MG63 (cell line): ENCODE data around the gene HEATR5A. TPM values are rescaled to one million over a fixed set of nuclear protein-coding genes. Genes with fewer than 3 reads are reported as not detected.
"Not testable (repeated sequence)": the region's sequence is repeated elsewhere in the genome, so short reads cannot be mapped to it uniquely, and the experiment has no call there.

Experiments used
- DNase-seq: peaks from one replicate; pipeline ENCODE4 v3.0.0-alpha.2; 2020
- H3K27me3 ChIP-seq: fragments of 250-450 bp; sonication (Bioruptor Pico); 2 replicates; pipeline ENCODE4 v1.5.1; 2020; ENCODE audit warnings: mild to moderate bottlenecking, moderate library complexity
- H3K36me3 ChIP-seq: fragments of 250-450 bp; sonication (Bioruptor Pico); 2 replicates; pipeline ENCODE4 v1.5.1; 2020; ENCODE audit warnings: mild to moderate bottlenecking, moderate library complexity
- H3K4me3 ChIP-seq: fragments of 250-450 bp; sonication (Bioruptor Pico); 2 replicates; pipeline ENCODE4 v1.5.1; 2020; ENCODE audit warnings: mild to moderate bottlenecking, moderate library complexity
- H3K9me3 ChIP-seq: fragments of 250-450 bp; sonication (Bioruptor Pico); 2 replicates; pipeline ENCODE4 v1.5.1; 2020; ENCODE audit warnings: mild to moderate bottlenecking, moderate library complexity
- total RNA-seq: library from RNA; depleted of rRNA; stranded (reverse); fragments of >200 nt; shearing (Covaris generic); gene quantifications from 2 replicates; pipeline ENCODE4 v1.2.3, GENCODE V29; 2014; ENCODE audit warnings: low replicate concordance

Gene HEATR5A
- total RNA-seq, 1 experiment from 2014 or later, result 10.8 TPM

DNA sequence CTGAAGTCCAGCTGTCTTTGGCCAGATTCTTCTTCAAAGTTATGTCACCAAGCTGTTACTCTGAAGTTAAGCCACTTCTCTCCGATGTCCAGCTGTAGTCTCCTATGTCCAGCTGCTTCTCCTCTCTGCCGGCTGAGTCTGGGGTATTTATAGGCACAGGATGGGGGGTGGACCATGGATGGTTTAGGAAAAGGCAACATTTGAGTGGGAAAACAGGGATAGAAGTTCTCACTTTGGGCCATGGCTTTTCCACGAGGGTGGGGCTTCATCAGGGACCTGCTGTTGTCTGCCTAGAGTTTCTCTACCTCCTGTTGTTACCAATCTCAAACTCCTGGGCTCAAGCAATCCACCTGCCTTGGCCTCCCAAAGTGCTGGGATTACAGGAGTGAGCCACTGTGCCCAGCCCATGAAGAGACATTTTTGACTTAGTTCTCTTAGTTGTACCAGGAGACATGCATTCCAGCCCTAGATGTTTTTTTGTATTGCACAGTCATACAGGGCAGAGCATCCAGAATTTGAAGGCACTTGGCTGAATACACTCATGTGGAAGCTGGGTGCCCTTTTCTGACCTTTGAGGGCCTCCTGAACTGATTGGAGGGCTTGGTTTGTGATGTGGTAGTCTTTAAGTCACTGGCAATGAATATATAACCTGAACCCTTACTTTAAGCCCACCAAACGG lies 132.9 kb downstream of the HEATR5A start:
- Histone ChIP-seq H3K27me3 (no peaks in the 10 kb centered on the region), H3K36me3 (no peaks in the 10 kb centered on the region), H3K9me3 (no peaks in the 10 kb centered on the region), H3K4me3 (no peak overlapping the region)
- DNase-seq, result no peak

DNA sequence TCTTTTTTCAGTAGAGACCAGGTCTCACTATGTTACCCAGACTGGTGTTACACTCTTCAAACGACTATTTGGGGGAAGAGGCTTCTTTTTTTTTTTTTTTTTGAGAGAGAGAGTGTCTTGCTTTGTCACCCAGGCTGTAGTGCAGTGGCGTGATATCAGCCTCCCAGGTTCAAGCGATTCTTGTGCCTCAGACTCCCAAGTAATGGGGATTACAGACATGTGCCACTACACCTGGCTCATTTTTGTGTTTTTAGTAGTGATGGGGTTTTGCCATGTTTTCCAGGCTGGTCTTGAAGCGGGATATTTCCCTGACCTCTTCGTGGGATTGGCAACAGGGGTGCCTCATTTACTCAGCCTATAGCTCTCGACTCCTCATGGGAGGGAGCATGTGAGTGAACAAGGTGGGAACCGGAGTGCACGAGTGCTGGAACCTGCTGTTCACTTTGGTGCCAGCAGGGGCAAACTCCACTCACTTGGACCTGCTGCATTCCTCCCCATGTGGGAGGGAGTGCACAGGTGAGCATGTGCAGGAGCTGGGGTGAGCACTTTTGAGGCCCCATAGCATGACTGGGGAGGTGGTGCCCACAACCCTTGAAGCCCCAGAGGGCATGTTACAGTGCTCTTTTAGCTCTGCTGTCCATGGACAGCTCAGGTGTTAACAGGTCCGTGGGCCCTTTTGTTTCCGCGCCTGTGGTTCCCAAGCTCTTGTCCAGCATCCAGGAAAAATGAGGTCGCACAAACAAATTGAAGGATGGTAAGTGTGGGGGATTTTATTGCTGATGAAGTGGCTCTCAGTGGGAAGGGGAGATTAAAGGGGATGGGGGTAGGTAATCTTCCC lies 133.7 kb downstream of the HEATR5A start:
- no peak overlapping the region for H3K4me3 ChIP-seq
- H3K27me3 ChIP-seq, result no peaks in the 10 kb centered on the region
- H3K36me3 ChIP-seq, result no peaks in the 10 kb centered on the region
- no peaks in the 10 kb centered on the region for H3K9me3 ChIP-seq
- no peak for DNase-seq

DNA sequence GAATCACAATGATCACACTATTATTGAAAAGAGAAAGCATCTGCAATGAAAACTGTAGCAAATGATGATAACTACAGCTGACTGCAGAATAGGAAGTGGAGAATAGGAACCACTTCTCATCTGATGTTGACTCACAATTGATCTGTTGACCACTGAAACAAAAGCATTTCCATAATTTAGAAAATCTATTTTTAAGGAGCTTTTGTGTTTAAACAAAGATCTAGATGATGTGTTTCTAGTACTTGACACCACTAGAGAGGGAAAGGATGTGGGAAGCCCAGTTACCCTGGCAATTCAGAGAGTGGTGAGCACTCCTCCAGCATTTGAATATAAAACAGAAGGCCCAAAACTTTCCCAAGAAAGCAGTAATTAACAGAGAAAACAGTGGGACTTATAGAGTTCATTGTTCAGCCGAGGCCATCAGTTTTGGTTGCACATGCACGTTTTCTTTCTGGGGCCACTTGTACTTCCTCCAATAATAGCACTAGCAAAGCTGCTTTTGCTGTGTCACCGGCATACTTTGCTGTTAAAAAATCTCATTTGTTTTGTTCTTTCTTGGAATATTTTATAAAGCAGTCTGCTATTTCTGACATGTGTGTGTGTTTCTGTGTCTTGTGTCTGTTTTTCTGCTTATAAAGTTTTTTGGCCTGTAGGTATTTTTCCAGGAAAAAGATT lies 136.6 kb downstream of the HEATR5A start:
- no peak overlapping the region for H3K4me3 ChIP-seq
- no peaks in the 10 kb centered on the region for H3K36me3 ChIP-seq
- no peaks in the 10 kb centered on the region for H3K27me3 ChIP-seq
- no peaks in the 10 kb centered on the region for H3K9me3 ChIP-seq
- no peak for DNase-seq

DNA sequence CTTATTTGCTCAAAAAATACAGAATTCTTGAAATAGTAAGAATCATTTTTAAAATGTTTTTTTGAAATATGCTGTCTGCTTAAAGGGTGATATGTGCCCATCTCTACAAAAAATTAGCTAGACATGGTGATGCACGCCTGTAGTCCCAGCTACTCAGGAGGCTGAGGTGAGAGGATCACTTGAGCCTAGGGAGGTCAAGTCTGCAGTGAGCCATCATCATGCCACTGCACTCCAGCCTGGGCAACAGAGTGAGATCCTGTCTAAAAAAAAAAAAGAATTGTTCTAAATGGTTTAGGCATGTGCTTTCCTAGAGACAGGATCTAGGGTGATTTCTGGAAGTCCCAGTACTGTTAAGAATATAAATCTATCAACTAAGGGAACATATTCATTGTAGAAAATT lies 137.2 kb downstream of the HEATR5A start:
- DNase-seq, result no peak
- Histone ChIP-seq H3K4me3 (no peak overlapping the region), H3K9me3 (no peaks in the 10 kb centered on the region), H3K36me3 (no peaks in the 10 kb centered on the region), H3K27me3 (no peaks in the 10 kb centered on the region)

DNA sequence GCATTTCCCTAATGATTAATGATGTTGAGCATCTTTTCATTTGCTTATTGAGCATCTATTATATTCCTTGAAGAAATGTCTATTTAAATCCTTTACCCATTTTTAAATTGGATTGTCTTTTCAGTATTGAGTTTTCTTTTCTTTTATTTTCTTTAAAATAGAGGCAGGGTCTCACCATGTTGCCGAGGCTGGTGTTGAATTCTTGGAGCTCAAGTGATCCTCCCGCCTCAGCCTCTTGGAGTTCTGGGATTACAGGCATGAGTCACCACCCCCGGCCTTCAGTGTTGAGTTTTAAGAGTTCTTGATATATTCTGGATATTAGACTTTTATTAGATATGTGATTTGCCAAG lies 139.5 kb downstream of the HEATR5A start:
- H3K36me3 ChIP-seq, result no peaks in the 10 kb centered on the region
- H3K27me3 ChIP-seq, result no peaks in the 10 kb centered on the region

DNA sequence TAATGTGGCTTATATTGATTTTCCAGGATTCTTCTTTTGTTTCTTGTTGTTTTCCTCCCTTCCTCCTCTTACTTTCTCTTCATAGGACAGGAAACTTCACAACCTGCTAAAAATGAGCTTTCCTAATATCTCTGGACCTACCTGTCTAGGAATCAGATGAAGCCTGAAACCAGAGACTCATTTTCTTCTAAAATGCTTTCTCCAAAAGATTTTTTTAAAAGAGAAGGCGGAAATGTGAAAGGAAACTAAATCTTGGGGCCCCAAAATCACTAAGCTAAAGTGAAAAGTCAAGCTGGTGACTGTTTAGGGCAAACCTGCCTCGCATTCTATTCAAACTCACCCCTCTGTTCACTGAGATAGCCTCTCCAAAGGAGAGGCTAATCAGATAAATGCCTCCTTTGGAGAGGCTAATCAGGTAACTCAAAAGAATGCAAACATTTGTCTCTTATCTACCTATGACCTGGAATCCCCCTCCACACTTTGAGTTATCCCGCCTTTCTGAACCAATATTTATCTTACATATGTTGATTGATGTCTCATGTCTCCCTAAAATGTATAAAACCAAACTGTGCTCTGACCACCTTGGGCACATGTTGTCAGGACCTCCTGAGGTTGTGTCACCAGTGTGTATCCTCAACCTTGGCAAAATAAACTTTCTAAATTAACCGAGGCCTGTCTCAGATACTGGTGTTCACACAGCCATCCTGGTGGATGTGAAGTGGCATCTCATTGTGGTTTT lies 140.0 kb downstream of the HEATR5A start:
- H3K4me3 ChIP-seq, result no peak overlapping the region
- H3K27me3 ChIP-seq, result no peaks in the 10 kb centered on the region
- peaks cover 4% of the 10 kb centered on the region; the same call in 1 of the 2 replicates for H3K9me3 ChIP-seq
- no peak for DNase-seq
- no peaks in the 10 kb centered on the region for H3K36me3 ChIP-seq

More for the DNA sequence above, 139.5 kb downstream of the HEATR5A start:
- no peak overlapping the region for H3K4me3 ChIP-seq
- DNase-seq, result no peak
- peaks cover 4% of the 10 kb centered on the region; the same call in 1 of the 2 replicates for H3K9me3 ChIP-seq

GRCh38 chr14:31278883-31279282 lies 141.5 kb downstream of the HEATR5A start:
- Histone ChIP-seq H3K27me3 (no peaks in the 10 kb centered on the region), H3K4me3 (no peak overlapping the region), H3K36me3 (no peaks in the 10 kb centered on the region), H3K9me3 (peaks cover 4% of the 10 kb centered on the region; the same call in 1 of the 2 replicates)
- no peak for DNase-seq

DNA sequence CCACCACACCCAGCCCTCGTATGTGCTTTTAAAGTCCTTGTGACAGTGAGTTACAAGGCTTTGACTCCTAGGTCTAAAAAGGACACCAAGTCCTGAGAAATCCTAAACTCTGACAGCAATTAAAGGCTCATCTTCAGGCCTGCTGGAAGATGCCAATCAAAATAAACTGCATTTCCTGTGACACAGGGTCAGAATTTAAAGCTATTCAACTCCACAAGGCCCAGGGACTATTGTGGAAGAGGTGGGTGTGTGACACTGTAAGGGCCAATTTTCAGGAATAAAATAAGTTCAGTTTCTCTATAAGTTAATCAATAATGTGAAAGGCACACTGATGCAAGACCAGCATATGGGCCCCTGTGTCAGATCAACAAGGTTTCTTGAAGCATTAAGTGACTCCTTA lies 143.3 kb downstream of the HEATR5A start:
- Histone ChIP-seq H3K9me3 (peaks cover 4% of the 10 kb centered on the region; the same call in 1 of the 2 replicates), H3K36me3 (no peaks in the 10 kb centered on the region), H3K4me3 (no peak overlapping the region), H3K27me3 (no peaks in the 10 kb centered on the region)
- DNase-seq, result no peak

DNA sequence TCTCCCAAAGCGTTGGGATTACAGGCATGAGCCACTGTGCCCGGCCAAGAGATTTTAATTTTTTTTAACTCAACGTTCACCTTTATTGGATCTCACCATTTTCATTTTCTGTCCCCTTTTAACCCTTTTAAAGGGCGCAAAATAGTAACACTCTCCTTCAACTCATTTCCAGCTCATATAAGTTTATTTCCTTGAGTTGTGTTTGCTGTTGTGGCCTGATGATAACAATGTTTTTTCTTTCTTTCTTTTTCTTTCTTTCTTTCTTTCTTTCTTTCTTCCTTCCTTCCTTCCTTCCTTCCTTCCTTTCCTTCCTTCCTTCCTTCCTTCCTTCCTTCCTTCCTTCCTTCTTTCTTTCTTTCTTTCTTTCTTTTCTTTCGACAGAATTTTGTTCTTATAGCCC lies 143.9 kb downstream of the HEATR5A start:
- not testable (repeated sequence) for H3K9me3 ChIP-seq, H3K36me3 ChIP-seq, H3K27me3 ChIP-seq, DNase-seq, H3K4me3 ChIP-seq

GRCh38 chr14:31275731-31276130 lies 144.6 kb downstream of the HEATR5A start:
- DNase-seq, result no peak
- Histone ChIP-seq H3K4me3 (no peak overlapping the region), H3K27me3 (no peaks in the 10 kb centered on the region), H3K36me3 (no peaks in the 10 kb centered on the region), H3K9me3 (peaks cover 4% of the 10 kb centered on the region; the same call in 1 of the 2 replicates)

GRCh38 chr14:31271648-31272047 lies 148.7 kb downstream of the HEATR5A start:
- no peak for DNase-seq
- Histone ChIP-seq H3K9me3 (peaks cover 4% of the 10 kb centered on the region; the same call in 1 of the 2 replicates), H3K4me3 (no peak overlapping the region)

DNA sequence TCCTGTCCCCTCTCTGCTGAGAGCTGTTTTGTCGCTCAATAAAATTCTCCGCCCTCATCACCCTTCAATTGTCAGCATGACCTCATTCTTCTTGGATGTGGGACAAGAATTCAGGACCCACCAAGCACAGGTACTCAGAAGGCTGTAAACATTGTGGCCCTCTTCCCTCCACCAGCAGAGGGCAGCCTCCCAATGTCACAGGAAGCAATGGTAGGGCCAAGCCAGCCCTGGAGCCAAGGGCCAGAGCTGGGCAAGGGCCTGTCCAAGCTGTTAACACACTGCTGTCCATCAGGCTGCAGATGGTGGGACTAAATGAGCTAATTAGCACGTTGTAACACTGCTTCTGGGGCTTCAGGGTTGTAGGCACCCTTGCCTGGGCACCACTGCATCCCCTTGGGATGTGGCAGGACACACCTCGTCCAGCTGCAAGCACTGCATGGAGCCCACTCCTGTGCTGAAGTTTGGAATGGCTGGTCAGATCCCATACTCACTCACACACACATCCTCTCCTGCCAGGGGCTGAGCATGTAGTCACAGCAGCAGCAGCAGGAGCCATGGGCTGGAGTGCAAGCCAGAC lies 150.1 kb downstream of the HEATR5A start:
- Histone ChIP-seq H3K36me3 (no peaks in the 10 kb centered on the region), H3K9me3 (no peaks in the 10 kb centered on the region), H3K27me3 (no peaks in the 10 kb centered on the region), H3K4me3 (no peak overlapping the region)
- peak; percentile 26 for DNase-seq

More at GRCh38 chr14:31271648-31272047, 148.7 kb downstream of the HEATR5A start:
- Histone ChIP-seq H3K27me3 (no peaks in the 10 kb centered on the region), H3K36me3 (no peaks in the 10 kb centered on the region)

- no peaks in the 10 kb centered on the region for H3K27me3 ChIP-seq
- H3K36me3 ChIP-seq, result no peaks in the 10 kb centered on the region
- no peak for DNase-seq
- no peaks in the 10 kb centered on the region for H3K9me3 ChIP-seq
- no peak overlapping the region for H3K4me3 ChIP-seq
These were observed 150.6 kb downstream of the HEATR5A start for GRCh38 chr14:31269634-31270195.

GRCh38 chr14:31268216-31268615 lies 152.1 kb downstream of the HEATR5A start:
- Histone ChIP-seq H3K9me3 (no peaks in the 10 kb centered on the region), H3K4me3 (no peak overlapping the region), H3K27me3 (no peaks in the 10 kb centered on the region), H3K36me3 (no peaks in the 10 kb centered on the region)
- no peak for DNase-seq

GRCh38 chr14:31266437-31267331 lies 153.7 kb downstream of the HEATR5A start:
- H3K9me3 ChIP-seq, result no peaks in the 10 kb centered on the region
- H3K36me3 ChIP-seq, result no peaks in the 10 kb centered on the region
- H3K27me3 ChIP-seq, result no peaks in the 10 kb centered on the region
- no peak for DNase-seq
- H3K4me3 ChIP-seq, result no peak overlapping the region
